HG02759 (cell line): ENCODE measurements around the gene EYS.
"Not testable (repeated sequence)": the region's sequence is repeated elsewhere in the genome, so short reads cannot be mapped to it uniquely, and the experiment has no call there.

ENCODE experiments used
- ATAC-seq: cut with Tn5 transposase; IDR thresholded peaks from one replicate; pipeline ENCODE4 v1.9.1; 2021; ENCODE audit warnings: mild to moderate bottlenecking, moderate library complexity; ENCODE audit not compliant: unreplicated experiment

The EYS gene

GRCh38 chr6:63816401-63816981 is 1890.5 kb downstream of the EYS start:
- ATAC-seq = no peak

- ATAC-seq = no peak
These were observed 1892.6 kb downstream of the EYS start for GRCh38 chr6:63814459-63814858.

GRCh38 chr6:63813566-63814120 is 1893.4 kb downstream of the EYS start:
- no peak for ATAC-seq

- no peak for ATAC-seq
These were observed 1898.5 kb downstream of the EYS start for GRCh38 chr6:63808576-63808975.

- no peak for ATAC-seq
These were observed 1900.0 kb downstream of the EYS start for GRCh38 chr6:63807056-63807455.

GRCh38 chr6:63806573-63806913 is 1900.5 kb downstream of the EYS start:
- no peak for ATAC-seq

- ATAC-seq = no peak
These were observed 1901.0 kb downstream of the EYS start for GRCh38 chr6:63805808-63806572.

GRCh38 chr6:63805345-63805744 is 1901.7 kb downstream of the EYS start:
- ATAC-seq = no peak

- no peak for ATAC-seq
These were observed 1902.6 kb downstream of the EYS start for GRCh38 chr6:63804381-63804956.

- no peak for ATAC-seq
These were observed 1903.7 kb downstream of the EYS start for GRCh38 chr6:63803371-63803770.

GRCh38 chr6:63802606-63803206 is 1904.3 kb downstream of the EYS start:
- no peak for ATAC-seq

GRCh38 chr6:63800386-63800785 is 1906.6 kb downstream of the EYS start:
- not testable (repeated sequence) for ATAC-seq

GRCh38 chr6:63799813-63800212 is 1907.2 kb downstream of the EYS start:
- ATAC-seq = no peak

- no peak for ATAC-seq
These were observed 1907.7 kb downstream of the EYS start for GRCh38 chr6:63799313-63799712.

GRCh38 chr6:63798378-63798777 is 1908.6 kb downstream of the EYS start:
- ATAC-seq = no peak

GRCh38 chr6:63797721-63798120 is 1909.3 kb downstream of the EYS start:
- no peak for ATAC-seq

- no peak for ATAC-seq
These were observed 1911.2 kb downstream of the EYS start for GRCh38 chr6:63795826-63796225.

- no peak for ATAC-seq
These were observed 1912.0 kb downstream of the EYS start for GRCh38 chr6:63795006-63795405.

- ATAC-seq = no peak
These were observed 1913.4 kb downstream of the EYS start for GRCh38 chr6:63793465-63794137.

GRCh38 chr6:63792736-63793464 is 1914.1 kb downstream of the EYS start:
- ATAC-seq = no peak
